ENCODE measurements around the gene DPYSL3.

The DPYSL3 gene

DNA sequence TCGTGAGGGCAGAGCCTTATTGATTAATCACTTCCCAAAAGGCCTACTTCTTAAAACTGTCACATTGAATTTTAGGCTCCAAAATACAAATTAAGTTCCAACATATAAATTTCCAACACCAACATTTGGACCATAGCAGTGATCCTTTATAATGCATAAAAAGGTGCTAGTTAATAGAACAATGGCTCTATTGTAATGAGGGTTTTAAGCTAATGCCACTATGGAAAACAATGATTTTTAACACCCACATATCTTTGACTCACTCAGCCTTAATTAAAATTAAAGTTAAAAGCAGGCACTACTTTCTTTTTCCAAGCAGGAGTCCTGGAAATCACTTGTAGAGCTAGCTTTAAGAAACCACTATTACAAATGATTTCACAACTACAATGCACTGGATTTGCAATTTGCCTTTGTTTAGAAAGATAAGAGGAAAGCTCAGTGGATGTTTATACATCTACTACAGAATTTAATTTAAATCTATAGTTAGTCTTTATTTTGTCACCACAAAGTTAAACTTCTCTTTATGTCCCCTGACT is 41.8 kb downstream of the DPYSL3 start:
- no peak for DNase-seq

DNA sequence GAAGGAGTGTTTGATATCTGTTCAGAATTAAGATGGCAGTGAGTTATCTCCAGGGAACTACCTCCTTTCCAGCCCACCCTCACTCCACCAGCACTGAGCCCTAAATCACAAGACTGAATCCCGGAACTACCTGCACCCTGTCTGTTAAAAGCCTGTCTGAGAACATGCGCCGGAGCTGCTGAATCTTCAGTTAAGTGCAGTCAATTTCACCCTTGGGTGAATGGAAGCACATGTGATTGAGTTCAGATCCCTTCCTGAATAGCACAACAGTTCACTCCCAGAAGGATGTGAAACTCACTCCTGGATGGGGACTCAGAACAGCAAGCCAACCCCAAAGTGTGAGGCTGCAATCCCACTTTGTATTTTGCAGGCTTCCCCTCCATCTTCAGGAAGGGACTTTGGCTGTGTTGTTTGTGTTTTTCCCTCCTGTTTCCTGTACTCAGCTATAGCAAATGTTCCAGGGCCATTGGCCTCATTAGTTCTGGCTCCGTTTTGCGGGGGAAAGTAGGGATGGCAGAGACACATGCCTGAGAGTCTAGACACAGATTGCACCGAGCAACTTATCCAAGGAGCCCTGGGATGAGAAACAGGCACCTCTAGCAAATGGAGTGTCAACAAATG is 43.4 kb downstream of the DPYSL3 start:
- DNase-seq = no peak

DNA sequence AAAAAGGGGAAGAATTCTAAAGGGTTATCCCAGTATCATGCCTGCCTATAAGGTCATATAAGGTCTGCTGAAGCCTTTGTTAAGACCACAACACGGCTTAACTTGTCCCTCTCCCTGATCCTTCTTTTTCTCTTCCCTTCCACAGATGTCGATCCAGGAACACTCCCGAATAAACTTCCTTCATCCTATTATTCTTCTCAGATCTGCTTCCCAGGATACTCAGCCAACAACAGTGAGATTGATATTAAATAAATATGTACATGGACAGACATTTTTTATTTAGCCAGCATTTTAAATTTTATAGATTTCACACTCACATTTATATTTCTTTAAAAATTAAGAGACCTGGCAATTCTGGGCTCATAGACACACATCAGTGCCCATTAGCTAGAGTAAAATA is 44.1 kb downstream of the DPYSL3 start:
- no peak for DNase-seq

DNA sequence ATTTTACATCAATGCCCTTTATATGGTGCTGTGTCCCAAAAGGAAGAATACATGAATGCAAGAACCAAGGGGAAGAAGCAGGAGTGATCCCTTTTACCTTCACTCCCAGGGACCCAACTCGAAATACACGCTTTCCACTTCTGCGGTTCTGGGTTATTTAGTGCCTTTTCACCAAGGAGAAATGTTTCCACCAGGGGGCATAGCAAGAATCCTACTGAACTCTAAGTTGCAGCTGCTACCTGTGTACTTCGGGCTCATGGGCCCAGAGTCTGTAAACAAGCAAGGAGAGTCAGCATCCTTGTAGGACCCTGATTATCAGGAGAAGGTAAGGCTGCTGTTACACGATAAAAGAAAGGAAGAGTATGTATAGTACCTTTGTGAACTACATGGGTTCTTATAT is 45.7 kb downstream of the DPYSL3 start:
- no peak for DNase-seq

DNA sequence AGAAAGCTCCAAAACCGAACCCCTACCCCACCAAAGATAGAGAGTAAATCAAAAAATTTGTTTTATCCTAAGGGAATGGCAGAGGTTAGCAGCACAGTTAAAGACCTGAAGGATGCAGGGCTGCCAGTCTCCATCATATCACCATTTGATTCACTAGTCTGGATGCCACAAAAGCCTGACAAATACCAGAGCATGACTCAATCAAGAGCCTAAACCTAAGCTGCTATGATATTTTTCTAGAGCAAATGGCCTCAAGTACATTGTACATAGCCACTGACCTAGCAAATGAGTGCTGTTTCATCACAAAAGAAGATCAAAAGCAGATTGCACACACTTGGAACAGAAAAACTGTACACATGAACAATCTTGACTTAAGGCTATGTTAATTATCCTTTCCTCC is 48.0 kb downstream of the DPYSL3 start:
- DNase-seq = no peak

DNA sequence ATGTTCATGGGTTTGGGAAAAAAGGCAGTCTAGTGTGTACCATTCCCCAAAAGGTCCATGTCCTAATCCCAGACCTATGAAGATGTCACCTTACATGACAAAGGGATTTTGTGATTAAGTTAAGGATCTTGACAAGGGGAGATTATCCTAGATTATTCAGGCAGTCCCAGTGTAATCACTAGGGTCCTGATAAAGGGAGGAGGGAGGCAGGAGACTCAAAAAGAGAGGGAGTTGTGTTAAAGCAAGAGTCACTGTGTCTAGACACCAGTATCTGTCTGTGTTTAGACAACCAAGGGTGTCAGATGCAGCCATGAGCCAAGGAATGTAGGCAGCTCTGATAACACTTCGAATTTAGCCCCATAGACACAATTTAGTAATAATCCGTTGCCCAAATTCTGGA is 49.5 kb downstream of the DPYSL3 start:
- DNase-seq = no peak

DNA sequence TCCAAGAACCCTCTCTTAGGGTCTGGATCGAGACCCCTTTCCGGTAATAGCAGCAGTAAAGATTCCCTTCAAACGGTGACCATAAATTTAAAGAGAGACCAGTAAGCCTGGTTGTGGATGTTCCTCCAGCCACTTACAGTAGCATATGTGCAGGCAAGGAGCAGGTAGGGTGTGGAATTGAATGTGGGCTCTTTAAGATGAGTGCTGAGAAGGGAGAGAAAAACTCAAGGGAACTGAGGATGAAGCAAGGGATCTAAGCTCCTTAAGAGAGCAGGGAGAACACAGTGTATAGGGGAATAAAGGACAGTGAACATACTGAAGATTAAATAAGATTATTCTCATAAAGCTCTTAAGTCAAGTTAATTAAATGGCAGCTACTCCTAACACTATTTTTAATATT is 51.3 kb downstream of the DPYSL3 start:
- no peak for DNase-seq

DNA sequence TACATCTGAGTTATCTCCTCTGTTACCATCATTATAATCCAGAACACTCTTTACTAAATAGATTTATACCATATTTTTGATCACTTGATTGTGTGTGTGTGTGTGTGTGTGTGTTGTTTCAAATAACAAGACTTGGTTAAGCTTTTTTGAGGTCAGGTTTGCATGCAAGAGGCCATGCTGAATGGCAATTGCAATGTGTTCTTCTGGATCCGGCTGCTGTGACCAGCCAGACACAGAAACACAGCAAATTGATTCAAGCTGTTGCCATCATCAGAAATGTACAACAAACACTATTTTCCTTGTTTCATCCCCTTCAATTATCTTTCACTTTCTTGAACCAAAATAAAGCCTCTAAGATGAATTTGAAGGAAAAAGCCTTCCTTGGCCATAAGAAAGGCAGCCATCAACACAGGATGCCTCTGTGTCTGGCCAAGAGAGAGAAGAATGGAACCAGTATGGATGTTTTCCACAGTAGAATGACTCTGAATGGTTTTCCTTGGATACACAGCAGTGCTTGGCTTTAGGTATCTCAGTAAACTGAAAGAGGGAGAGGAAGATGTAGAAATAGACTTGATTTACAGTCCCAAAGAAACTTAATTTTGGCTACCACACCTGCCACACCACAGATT is 53.9 kb downstream of the DPYSL3 start:
- no peak for DNase-seq

DNA sequence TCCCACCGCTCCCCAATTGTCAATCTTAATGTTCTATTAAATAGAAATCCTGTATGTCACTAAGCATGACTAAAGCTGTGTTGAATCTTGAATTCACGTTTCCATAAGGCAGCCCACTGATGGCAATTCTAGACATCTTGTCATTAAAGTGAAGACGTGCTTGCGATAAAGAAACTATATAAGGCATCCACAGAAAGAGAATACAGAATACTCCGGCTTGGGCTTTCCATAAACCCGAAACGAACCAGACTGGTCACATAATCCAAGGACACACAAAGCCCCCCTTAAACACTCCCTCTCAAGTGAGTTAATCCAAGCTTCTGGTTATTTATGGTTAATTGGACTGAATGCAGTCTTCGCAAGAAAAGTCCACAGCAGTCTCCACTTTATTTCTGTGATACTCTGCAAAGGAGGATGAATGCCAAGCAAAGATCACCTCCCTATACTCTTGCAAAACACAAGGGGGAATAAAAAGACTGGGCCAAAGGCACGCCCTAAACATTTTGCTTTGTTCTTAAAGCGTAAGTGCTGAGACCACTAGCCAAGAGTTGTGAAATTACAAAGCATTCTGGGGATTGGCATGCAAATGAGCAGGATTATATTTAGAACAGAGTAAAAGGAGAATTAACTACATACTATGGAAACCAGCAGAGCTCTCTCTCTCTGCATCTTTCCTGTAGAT is 54.7 kb downstream of the DPYSL3 start:
- no peak for DNase-seq

DNA sequence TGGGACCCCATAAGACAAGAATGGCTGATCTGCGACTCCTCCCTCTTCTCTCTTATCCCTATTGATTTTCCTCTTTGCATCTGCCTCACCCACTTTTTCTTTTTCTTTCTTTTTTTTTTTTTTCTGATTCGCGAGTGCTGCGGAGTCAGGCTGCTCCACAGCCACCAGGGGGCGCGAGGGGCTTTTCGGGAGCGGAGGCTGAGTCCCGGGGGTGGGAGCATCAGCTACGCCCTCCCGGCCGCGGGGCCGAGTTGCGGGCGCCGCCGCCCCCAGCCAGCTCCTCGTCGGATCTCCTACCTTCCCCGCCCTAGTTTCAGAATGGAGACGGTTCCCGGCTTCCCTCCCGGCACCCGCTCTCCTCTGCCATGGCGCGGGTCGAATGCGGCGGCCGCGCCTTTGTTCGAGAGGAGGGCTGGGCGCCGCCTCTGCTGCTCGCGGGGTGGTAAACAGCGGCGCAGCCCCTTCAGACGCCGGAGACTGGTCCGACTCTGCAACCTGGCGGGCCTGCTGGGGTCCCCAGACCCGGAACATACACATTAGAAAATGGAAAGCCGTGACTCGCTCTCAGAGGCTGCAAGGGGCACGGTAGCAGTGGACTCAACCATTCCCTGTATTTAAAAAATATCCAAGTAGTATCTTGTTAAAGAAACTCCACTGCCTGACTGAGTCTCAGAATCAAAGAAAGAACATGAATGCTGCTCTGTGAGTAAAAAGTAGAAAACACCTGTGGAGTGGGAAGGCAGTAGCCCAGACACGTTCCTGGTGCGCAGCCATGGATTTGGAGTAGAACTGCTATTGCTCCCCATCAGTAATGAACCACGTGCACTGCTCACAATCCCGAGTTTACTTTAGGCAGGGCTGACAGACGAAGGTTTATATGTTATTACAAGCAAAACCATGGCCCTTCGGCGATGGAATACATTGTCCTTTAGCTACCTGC is 55.7 kb downstream of the DPYSL3 start:
- peak in 1 of 2 experiments; percentile 3 for DNase-seq

DNA sequence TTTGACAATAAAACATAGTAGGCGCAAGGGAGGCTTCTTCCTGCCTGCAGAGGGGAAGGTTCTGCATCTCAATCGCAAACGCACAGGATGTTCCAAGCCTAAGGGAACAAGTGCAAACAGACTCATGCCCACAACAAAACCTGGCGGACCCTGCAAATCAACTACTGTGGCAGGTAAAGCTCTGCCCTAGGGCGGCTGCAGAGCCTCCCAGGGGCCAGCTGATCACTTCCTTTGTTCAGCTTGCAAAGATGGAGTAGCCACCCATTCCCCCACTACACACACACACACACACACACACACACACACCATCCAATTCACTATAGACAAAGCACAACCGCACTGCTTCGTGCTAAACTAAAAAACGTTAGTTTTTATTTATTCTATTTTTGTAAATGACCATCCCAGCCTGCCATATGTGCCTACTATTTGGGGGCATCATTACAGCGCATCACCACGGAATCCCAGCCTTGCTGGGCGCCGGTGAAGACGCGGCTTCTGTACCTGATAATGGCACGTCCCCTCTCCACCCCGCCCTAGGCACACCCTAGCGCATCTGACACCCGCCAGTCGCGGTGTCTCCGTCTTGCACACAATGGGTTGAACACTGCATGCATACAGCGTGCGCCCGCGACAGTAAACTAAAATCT is 57.6 kb downstream of the DPYSL3 start:
- DNase-seq = no peak

DNA sequence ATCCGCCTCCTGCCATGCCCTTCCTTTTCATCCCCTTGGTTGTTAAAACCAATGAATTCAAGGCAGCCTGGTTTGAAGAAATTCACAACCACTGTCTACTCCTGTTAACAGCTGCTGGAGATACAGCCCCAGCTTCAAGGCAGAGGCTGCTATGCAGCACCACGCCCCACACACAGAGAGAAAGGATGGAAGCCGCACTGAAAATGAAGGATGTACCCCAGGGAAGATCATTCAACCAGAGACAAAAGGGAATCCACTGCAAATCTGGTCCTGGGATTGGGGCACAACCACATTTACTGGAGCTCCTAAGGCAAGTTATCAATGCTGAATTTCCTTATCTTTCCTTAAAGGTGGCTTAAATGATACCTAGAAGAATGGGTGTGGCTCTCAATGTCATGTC is 58.7 kb downstream of the DPYSL3 start:
- no peak for DNase-seq

DNA sequence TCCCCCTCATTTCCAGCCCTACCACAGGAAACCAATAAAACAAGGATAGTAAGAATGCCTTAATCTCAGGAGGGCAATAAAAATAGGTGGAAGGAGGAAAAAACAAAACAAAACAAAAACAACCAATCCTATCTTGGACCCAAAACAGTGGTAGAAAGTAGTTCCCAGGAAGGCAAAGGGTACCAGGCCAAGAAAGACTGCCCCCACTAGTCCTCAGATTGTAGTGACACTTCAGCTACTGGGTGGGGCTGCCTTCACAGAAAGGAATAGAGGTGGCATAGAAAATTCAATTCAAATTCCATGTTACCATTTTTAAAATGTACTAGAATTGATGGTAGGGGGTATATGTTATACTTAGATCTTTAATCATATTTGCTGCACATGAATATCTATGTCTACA is 59.3 kb downstream of the DPYSL3 start:
- DNase-seq = no peak

DNA sequence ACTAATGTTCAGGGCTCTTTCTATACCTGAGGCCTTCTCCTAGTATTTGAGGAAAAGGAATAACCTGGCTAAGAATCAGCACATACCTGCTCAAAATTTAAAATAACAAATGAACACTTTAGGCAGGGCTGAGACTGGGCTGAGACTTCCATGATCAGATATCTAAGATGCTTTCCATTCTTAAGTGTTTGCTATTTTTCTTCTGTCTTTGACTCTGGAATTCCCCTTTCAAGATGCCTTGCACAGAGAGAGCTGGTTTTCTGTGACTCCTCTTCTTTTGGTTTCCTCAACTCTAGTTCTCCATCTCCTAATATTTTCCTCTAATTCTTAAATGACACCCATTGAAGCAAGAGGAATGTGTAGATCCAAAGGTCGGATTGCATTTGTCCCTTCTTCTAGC is 61.1 kb downstream of the DPYSL3 start:
- no peak for DNase-seq

DNA sequence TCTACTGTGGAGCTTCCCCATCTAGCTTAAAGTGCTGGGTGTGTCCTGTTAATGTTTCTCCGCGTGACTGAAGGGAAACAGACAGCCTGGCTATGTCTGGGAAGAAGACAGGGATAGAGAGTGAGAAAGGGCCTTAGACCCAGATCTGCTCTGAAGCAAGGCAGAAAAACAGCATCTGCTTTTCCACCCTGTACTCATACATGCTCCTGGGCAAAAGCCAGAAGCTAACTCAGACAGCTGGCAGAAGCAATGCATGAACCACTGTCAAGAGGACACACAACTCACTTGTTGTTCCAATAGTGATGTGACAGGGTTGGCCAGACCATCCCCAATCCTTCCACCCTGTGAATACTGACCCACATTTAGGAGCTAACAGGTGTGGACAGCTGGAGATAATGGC is 63.3 kb downstream of the DPYSL3 start:
- no peak for DNase-seq

DNA sequence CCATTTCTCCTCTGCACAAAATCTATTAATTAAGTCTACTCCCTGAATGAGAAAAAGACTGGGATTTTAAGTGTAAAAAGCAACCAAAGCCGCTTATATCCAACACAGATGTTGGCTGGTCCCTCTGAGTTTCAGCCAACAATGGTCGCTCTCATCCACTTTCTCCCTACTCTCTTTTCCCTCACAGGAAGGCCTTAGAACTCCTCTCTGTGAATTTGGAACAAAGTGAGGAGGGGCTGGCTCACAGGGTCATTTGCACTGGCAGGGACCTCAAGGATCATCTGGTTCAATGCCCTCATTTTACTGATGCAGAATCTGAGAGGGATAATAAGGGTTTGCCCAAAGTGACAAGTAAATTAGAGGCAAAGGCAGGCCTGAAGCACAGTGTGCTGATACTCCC is 64.0 kb downstream of the DPYSL3 start:
- no peak for DNase-seq

DNA sequence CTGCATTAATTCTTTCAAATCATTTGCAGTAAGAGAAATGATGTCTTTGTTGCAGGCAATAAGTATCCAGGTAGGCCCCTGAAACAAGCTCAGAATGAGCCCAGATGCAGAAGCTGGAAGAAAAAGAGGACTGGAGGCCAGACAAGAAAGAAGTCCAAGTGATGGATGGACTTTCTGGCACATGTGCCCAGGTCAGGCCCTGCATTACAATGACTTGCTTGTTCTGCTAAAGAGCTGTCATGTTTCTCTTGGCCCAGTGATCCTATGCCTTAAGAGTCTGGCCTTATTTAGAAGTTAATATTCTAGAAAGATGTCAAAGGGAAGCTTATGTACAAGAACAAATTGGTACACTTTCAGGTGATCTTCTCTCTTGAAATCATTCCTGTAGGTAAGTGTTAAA is 64.8 kb downstream of the DPYSL3 start:
- no peak for DNase-seq

DNA sequence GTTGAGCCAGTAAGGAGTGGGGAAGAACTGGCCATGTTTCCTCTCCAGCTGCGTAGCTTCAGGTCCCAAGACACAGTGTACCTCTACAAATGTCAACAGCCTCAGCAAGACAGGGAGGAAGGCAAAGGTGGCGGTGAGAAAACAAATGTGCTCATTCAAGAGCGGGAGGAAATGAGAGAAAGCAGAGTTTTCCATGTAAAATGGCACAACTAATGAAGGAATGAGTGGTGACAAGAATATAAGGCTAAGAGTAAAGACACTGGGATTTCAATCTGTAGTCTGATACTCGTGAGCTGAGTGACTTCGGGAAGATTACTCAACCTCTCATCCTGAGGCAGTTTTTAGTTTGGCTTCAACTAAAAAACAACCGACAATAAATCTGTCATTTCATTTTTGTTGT is 67.6 kb downstream of the DPYSL3 start:
- no peak for DNase-seq

DNA sequence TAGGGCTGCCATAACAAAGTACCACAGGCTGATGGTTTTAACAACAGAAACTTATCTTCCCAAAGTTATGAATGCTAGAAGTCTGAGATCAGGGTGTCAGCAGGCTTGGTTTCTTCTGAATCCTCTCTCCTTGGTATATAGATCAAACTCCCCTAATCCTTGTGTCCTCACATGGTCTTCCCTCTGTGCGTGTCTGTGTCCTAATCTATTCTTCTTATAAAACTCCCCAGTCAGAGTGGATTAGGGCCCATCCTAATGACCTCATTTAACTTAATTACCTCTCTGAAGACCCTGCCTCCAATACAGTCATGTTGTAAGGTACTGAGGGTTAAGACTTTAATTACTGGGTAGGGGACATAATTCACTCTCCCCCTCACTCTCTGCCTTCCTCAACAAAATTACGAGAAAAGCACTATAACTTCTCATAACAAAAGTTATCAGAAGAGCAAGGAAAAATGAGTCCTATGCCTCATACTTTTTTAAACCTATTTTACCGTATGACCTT is 68.6 kb downstream of the DPYSL3 start:
- DNase-seq = no peak

DNA sequence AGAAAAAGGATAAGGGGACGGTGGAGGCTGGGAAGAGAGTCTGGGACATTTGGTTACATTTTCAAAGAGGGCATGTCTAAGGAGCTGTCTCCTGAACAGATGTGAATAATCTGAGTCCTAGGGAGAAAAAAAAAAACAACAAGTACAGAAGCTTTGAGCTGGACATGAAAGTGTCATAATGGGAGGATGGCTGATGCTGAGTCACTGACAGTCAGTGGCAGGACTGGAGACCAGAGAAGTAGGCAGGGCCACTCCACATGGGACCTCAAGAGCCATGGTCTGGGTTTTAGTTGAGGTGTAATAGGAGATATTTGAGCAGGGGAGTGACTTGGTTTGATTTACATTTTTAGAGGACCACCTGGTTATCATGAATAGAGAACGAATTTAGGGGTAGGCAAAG is 70.6 kb downstream of the DPYSL3 start:
- no peak for DNase-seq

DNA sequence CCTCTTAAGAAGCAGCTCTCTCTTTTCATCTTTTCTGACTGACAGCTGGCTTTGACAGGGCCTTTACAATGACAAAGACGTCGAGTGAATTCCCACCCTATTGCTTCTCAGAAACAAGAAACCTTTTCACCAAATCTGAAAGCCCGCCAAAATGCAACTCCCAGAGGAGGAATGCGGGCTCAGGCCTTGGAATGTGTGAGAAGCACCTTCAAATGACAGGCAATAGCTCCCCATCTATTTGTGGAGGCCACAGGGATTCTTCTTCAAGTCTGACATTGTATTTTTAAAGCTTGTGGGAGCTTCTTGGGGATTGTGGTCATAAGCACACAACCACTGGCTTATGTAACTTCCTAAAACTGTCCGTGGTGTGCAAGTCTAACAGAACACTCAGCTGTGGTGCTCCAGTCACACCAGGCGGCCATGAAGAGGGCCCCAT is 72.7 kb downstream of the DPYSL3 start:
- no peak for DNase-seq

DNA sequence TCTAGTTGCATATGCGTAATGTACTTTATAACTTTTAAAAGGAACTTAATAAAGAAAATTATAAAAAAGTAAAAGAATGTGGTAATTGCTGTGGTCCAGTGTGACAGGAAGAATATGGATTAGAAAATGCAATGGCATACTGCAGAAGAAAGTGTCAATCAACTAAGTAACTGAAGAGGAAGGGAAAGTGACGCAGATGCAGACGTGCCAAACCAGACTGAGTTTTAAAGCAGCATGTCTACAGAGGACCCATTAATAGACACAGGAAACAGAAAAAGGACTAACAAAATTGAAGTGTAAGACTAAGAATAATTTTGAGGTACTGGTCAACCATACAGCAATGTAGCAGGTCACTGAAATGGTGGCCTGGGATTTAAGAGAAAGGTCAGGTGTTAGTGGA is 73.3 kb downstream of the DPYSL3 start:
- no peak for DNase-seq
